ENCODE measurements around the gene CLDN5. TPM values are rescaled to one million over a fixed set of nuclear protein-coding genes. Genes with fewer than 3 reads are reported as not detected.

The CLDN5 gene
- total and polyA plus RNA-seq, 2 of the 4 experiments (the other 2 are of a cell fraction) = 0.18 to 0.21 TPM

- intact Hi-C loops (cut with micrococcal nuclease) = no loop called here
- TF ChIP-seq MXI1 (IDR thresholded peaks at IDR 0.05; ENCODE audit: borderline replicate concordance, low read depth, low read length) = no peak
- TF ChIP-seq MAFK (IDR thresholded peaks at IDR 0.05; ENCODE audit: low read depth, low read length) = no peak
- no peak for TF ChIP-seq POLR2A (IDR thresholded peaks at IDR 0.05; ENCODE audit: low read depth, low read length)
- TF ChIP-seq BHLHE40 (IDR thresholded peaks at IDR 0.05; ENCODE audit: low read depth, low read length) = no peak
- TF ChIP-seq CEBPB (IDR thresholded peaks at IDR 0.05; ENCODE audit: low read depth, low read length) = no peak
- no peak for TF ChIP-seq MAZ (IDR thresholded peaks at IDR 0.05; ENCODE audit: borderline replicate concordance, low read depth, low read length)
- no peak for TF ChIP-seq CTCF (conservative IDR thresholded peaks at IDR 0.05; ENCODE audit: low read depth, low read length)
- TF ChIP-seq NFE2L2 (IDR thresholded peaks at IDR 0.05; ENCODE audit: low read depth, low read length) = no peak
- no peak for TF ChIP-seq CHD1 (IDR thresholded peaks at IDR 0.05; ENCODE audit: low read depth, low read length)
- no peak for TF ChIP-seq RCOR1 (IDR thresholded peaks at IDR 0.05; ENCODE audit: insufficient replicate concordance, low read length)
- TF ChIP-seq, protein P1, sequence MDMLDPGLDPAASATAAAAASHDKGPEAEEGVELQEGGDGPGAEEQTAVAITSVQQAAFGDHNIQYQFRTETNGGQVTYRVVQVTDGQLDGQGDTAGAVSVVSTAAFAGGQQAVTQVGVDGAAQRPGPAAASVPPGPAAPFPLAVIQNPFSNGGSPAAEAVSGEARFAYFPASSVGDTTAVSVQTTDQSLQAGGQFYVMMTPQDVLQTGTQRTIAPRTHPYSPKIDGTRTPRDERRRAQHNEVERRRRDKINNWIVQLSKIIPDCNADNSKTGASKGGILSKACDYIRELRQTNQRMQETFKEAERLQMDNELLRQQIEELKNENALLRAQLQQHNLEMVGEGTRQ (IDR thresholded peaks at IDR 0.05; ENCODE audit: low read depth, low read length) = no peak
- TF ChIP-seq, protein P2, sequence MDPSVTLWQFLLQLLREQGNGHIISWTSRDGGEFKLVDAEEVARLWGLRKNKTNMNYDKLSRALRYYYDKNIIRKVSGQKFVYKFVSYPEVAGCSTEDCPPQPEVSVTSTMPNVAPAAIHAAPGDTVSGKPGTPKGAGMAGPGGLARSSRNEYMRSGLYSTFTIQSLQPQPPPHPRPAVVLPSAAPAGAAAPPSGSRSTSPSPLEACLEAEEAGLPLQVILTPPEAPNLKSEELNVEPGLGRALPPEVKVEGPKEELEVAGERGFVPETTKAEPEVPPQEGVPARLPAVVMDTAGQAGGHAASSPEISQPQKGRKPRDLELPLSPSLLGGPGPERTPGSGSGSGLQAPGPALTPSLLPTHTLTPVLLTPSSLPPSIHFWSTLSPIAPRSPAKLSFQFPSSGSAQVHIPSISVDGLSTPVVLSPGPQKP (IDR thresholded peaks at IDR 0.05; ENCODE audit: borderline replicate concordance, low read depth, low read length) = no peak
- no peak for TF ChIP-seq RAD21 (IDR thresholded peaks at IDR 0.05; ENCODE audit: low read length)
- TF ChIP-seq SMC3 (IDR thresholded peaks at IDR 0.05; ENCODE audit: low read depth, low read length) = no peak
- TF ChIP-seq RFX5 (IDR thresholded peaks at IDR 0.05; ENCODE audit: low read depth, low read length) = no peak
- TF ChIP-seq FOS (IDR thresholded peaks at IDR 0.05; ENCODE audit: low read depth, low read length) = no peak
Observed at GRCh38 chr22:19507534-19507861, 16.7 kb downstream of the CLDN5 start.

More at GRCh38 chr22:19507534-19507861, 16.7 kb downstream of the CLDN5 start:
- no TSS peak for BruUV-seq (replicated peaks)
- DNase-seq (no peak), ATAC-seq (ENCODE audit: low read depth) (no peak)
- no peak overlapping the region for H2BK15ac ChIP-seq (ENCODE audit: low read depth, low read length)
- no peaks in the 10 kb centered on the region for H3K4me1 ChIP-seq (ENCODE audit: control insufficient read depth, insufficient read depth, low read length)
- H3K27me3 ChIP-seq (ENCODE audit: control insufficient read depth, insufficient read depth, low read length) = no peaks in the 10 kb centered on the region
- no peak overlapping the region for H2AK5ac ChIP-seq (ENCODE audit: low read depth, low read length)
- H3K4me2 ChIP-seq (ENCODE audit: low read depth, low read length) = no peak overlapping the region
- ChIA-PET CTCF (no interaction called here), POLR2A (ENCODE audit: unreplicated experiment) (no interaction called here)
- no peaks in the 10 kb centered on the region for H3K9me1 ChIP-seq (ENCODE audit: insufficient read depth, low read length)
- H2AK9ac ChIP-seq (replicated peaks; ENCODE audit: low read depth, low read length, poor library complexity) = no peak overlapping the region
- WGBS, 2 experiments (ENCODE audit: extremely low coverage in 2 of 2, insufficient read length in 1 of 2) = no CpG with 5 or more reads among the region's 4 CpGs
- H3K4me3 ChIP-seq (ENCODE audit: insufficient read depth, low read depth, low read length) = no peak overlapping the region
- no peak overlapping the region for H2BK20ac ChIP-seq (ENCODE audit: low read depth, low read length)
- H2BK120ac ChIP-seq (ENCODE audit: low read depth, low read length) = no peak overlapping the region
- H4K91ac ChIP-seq (ENCODE audit: insufficient read depth, low read depth, low read length) = no peak overlapping the region
- in situ Hi-C loops (cut with MboI; ENCODE audit: low sequenced_read_pairs) = no loop called here
- no peaks in the 10 kb centered on the region; the same call in 1 of the 2 replicates for H4K20me1 ChIP-seq (ENCODE audit: insufficient read depth, low read length)
- peaks cover 2% of the 10 kb centered on the region; the same call in 1 of the 2 replicates for H3K36me3 ChIP-seq (ENCODE audit: control insufficient read depth, insufficient read depth, low read length)
- H2BK5ac ChIP-seq (ENCODE audit: low read depth, low read length, poor library complexity, severe bottlenecking) = no peak overlapping the region
- H4K5ac ChIP-seq (ENCODE audit: low read depth, low read length) = no peak overlapping the region
- dilution Hi-C loops (cut with HindIII; ENCODE audit: low sequenced_read_pairs, unreplicated experiment) = no loop called here
- no peak overlapping the region for H3K4ac ChIP-seq (ENCODE audit: low read depth, low read length)
- no peak overlapping the region for H3K27ac ChIP-seq (ENCODE audit: insufficient read depth, low read length)
- no peak overlapping the region for H4K8ac ChIP-seq (ENCODE audit: low read depth in 2 of 2, low read length in 2 of 2)
- no peaks in the 10 kb centered on the region for H3K9me3 ChIP-seq (ENCODE audit: control insufficient read depth, insufficient read depth, low read length)
- no peak overlapping the region for H3K56ac ChIP-seq (ENCODE audit: extremely low read depth, insufficient read depth, low read length)
- H2AFZ ChIP-seq (replicated peaks; ENCODE audit: low read length, poor library complexity) = no peak overlapping the region
- H3K14ac ChIP-seq (replicated peaks; ENCODE audit: low read depth, low read length) = no peak overlapping the region
- H3K79me1 ChIP-seq (ENCODE audit: low read depth in 1 of 2, low read length in 2 of 2) = no peaks in the 10 kb centered on the region
- no peak overlapping the region for H3K23ac ChIP-seq (ENCODE audit: low read depth, low read length)
- H3K9ac ChIP-seq (ENCODE audit: low read depth, low read length) = no peak overlapping the region
- no peak overlapping the region for H3K18ac ChIP-seq (ENCODE audit: low read depth, low read length)
